Suprapubic skin (tissue), 4 donors: Measurements from ENCODE around the gene RPL28. TPM values are rescaled to one million over a fixed set of nuclear protein-coding genes. Genes with fewer than 3 reads are reported as not detected.

Source experiments
- DNase-seq, 2 donors: peaks; one replicate each; pipeline ENCODE4 v3.0.0-alpha.2; 2019; ENCODE audit warnings: low spot score in 2 of 2
- H3K27ac ChIP-seq: fragments of 200-600 bp; sonication (generic); one replicate; pipeline ENCODE4 v1.5.1; 2019
- H3K27me3 ChIP-seq: fragments of 200-600 bp; sonication (generic); one replicate; pipeline ENCODE4 v1.5.1; 2019
- H3K36me3 ChIP-seq: fragments of 200-600 bp; sonication (generic); one replicate; pipeline ENCODE4 v1.5.1; 2019
- H3K4me1 ChIP-seq: fragments of 200-600 bp; sonication (generic); one replicate; pipeline ENCODE4 v1.5.1; 2019
- H3K4me3 ChIP-seq: fragments of 200-600 bp; sonication (generic); one replicate; pipeline ENCODE4 v1.5.1; 2019; ENCODE audit warnings: mild to moderate bottlenecking
- H3K9me3 ChIP-seq: fragments of 200-600 bp; sonication (generic); one replicate; pipeline ENCODE4 v1.5.1; 2019
- EP300 ChIP-seq: sonication (generic); formaldehyde crosslinking; IDR thresholded peaks from one replicate; pipeline ENCODE4 v1.6.1; 2017; ENCODE audit warnings: antibody characterized with exemption
- POLR2A ChIP-seq, 2 donors: fragments of 450-650 bp; IDR thresholded peaks; one replicate each; pipeline ENCODE4 v1.6.1; 2017; ENCODE audit warnings: antibody characterized with exemption in 2 of 2, mild to moderate bottlenecking in 2 of 2, moderate library complexity in 2 of 2
- POLR2AphosphoS5 ChIP-seq, 3 donors: sonication (generic); formaldehyde crosslinking; IDR thresholded peaks; one replicate each; pipeline ENCODE4 v1.6.1; 2017; ENCODE audit warnings: antibody characterized with exemption in 3 of 3
- WGBS: methylation state at CpG from one replicate; pipeline ENCODE4 v1.1.5; 2018; 5-methylcytosine and 5-hydroxymethylcytosine counted together
- total RNA-seq, 4 donors: library from RNA; depleted of rRNA; stranded (reverse); fragments of >200 nt; gene quantifications; one replicate each; pipeline ENCODE4 v1.1.0, GENCODE V29; 2016
- TF ChIP-seq, protein P1 (sequence below), 2 donors: fragments of 200-600 bp in 1 of 2; fragments of 450-650 bp in 1 of 2; sonication (generic) in 1 of 2; IDR thresholded peaks; one replicate each; pipeline ENCODE4 v1.5.1; 2016 to 2019; ENCODE audit warnings: antibody characterized with exemption in 2 of 2, mild to moderate bottlenecking in 1 of 2, moderate library complexity in 1 of 2

The RPL28 gene
- total RNA-seq, 4 donors from 2014 or later, result 605 to 767 (median 714) TPM

DNA sequence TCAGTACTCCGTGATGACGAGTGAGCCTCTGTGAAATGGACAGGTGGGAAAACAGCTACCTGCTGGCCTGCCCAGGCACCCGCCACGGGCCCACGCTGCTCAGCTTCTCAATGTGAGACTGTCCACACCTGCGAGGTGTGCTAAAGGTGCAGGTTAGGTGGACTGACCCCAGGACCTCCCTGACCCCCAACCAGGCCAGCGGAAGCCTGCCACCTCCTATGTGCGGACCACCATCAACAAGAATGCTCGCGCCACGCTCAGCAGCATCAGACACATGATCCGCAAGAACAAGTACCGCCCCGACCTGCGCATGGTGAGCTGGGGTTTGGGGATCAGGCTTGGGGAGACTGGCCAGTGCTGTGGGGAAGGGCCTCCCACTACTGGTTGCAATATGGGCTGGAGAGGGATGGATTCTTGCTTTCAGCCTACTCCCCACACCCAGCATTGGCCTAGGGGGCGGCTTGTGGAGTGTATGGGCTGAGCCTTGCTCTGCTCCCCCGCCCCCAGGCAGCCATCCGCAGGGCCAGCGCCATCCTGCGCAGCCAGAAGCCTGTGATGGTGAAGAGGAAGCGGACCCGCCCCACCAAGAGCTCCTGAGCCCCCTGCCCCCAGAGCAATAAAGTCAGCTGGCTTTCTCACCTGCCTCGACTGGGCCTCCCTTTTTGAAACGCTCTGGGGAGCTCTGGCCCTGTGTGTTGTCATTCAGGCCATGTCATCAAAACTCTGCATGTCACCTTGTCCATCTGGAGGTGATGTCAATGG, 2.2 kb downstream of the RPL28 start:
- no peaks in the 10 kb centered on the region for H3K9me3 ChIP-seq
- H3K36me3 ChIP-seq, result peaks cover 44% of the 10 kb centered on the region
- 78% methylated on average over 7 of the region's 24 CpGs for WGBS
- no peak overlapping the region for H3K27ac ChIP-seq
- no peak for DNase-seq
- peaks cover 58% of the 10 kb centered on the region for H3K4me1 ChIP-seq
- TF ChIP-seq POLR2A (IDR thresholded peaks at IDR 0.05) (no peak), POLR2AphosphoS5 (IDR thresholded peaks at IDR 0.05) (no peak), EP300 (no peak)
- TF ChIP-seq, protein P1, sequence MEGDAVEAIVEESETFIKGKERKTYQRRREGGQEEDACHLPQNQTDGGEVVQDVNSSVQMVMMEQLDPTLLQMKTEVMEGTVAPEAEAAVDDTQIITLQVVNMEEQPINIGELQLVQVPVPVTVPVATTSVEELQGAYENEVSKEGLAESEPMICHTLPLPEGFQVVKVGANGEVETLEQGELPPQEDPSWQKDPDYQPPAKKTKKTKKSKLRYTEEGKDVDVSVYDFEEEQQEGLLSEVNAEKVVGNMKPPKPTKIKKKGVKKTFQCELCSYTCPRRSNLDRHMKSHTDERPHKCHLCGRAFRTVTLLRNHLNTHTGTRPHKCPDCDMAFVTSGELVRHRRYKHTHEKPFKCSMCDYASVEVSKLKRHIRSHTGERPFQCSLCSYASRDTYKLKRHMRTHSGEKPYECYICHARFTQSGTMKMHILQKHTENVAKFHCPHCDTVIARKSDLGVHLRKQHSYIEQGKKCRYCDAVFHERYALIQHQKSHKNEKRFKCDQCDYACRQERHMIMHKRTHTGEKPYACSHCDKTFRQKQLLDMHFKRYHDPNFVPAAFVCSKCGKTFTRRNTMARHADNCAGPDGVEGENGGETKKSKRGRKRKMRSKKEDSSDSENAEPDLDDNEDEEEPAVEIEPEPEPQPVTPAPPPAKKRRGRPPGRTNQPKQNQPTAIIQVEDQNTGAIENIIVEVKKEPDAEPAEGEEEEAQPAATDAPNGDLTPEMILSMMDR (IDR thresholded peaks at IDR 0.05), result no peak
- H3K27me3 ChIP-seq, result no peaks in the 10 kb centered on the region
- peak overlapping the region; percentile 87 for H3K4me3 ChIP-seq

DNA sequence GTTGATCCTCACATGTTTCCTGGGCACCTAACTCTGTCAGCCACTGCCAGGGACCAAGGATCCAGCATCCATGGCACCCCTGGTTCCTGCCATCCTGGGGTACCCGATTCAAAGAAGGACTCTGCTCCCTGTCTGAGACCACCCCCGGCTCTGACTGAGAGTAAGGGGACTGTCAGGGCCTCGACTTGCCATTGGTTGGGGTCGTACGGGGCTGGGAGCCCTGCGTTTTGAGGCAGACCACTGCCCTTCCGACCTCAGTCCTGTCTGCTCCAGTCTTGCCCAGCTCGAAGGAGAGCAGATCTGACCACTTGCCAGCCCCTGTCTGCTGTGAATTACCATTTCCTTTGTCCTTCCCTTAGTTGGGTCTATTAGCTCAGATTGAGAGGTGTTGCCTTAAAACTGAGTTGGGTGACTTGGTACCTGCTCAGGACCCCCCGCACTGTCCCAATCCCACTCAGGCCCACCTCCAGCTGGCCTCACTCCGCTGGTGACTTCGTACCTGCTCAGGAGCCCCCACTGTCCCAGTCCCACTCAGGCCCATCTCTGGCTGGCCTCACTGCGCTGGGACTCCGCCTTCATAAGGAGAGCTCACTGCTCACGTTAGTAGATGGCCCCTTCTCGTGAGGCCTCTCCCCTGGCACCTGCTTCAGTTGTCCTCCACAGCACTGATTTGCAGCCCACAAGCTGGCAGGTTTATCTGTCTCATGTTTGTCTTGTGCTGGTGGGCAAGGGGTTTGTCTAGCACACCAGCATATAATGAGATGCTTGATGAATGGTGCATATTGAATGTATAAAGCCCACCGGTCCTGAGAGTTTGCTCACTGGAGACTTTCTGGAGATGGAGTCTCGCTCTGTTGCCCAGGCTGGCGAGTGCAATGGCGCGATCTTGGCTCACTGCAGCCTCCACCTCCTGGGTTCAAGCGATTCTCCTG, 3.9 kb downstream of the RPL28 start:
- Histone ChIP-seq H3K4me3 (no peak overlapping the region), H3K27ac (no peak overlapping the region)
- WGBS, result 79% methylated on average over 18 of the region's 21 CpGs

DNA sequence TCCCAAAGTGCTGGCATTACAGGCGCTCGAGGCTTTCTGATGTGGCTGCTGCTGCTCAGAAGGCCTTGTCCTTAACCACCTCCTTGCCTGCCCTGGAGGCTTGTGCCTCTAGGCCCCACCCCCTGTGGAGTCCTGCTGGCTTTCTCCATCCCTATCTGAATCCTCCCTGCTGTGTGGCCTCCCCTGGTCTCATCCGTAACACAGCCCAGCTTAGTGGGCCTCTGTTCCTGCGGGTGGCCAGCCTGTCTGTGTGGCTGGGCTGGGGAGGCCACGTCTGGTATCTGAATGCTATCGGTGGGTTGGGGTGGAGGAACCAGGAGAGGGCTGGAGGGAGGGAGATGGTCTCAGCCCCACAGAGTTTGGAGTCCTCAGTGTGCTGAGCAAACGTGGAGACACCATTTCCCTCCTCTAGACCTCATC, 4.7 kb downstream of the RPL28 start:
- peaks cover 40% of the 10 kb centered on the region for H3K4me1 ChIP-seq
- H3K27ac ChIP-seq, result no peak overlapping the region
- no peaks in the 10 kb centered on the region for H3K27me3 ChIP-seq
- no peak overlapping the region for H3K4me3 ChIP-seq
- H3K9me3 ChIP-seq, result no peaks in the 10 kb centered on the region
- peaks cover 44% of the 10 kb centered on the region for H3K36me3 ChIP-seq
- TF ChIP-seq POLR2AphosphoS5 (IDR thresholded peaks at IDR 0.05) (no peak), EP300 (no peak), POLR2A (IDR thresholded peaks at IDR 0.05) (no peak)
- TF ChIP-seq, protein P1 (IDR thresholded peaks at IDR 0.05), result no peak
- no peak for DNase-seq
- WGBS, result 71% methylated on average over 7 of the region's 7 CpGs

More for the DNA sequence above, 3.9 kb downstream of the RPL28 start:
- Histone ChIP-seq H3K27me3 (no peaks in the 10 kb centered on the region), H3K36me3 (peaks cover 44% of the 10 kb centered on the region), H3K9me3 (no peaks in the 10 kb centered on the region), H3K4me1 (peaks cover 46% of the 10 kb centered on the region)
- no peak for DNase-seq
- TF ChIP-seq POLR2A (IDR thresholded peaks at IDR 0.05), result no peak
- TF ChIP-seq, protein P1 (IDR thresholded peaks at IDR 0.05), result no peak
- no peak for TF ChIP-seq POLR2AphosphoS5 (IDR thresholded peaks at IDR 0.05)
- TF ChIP-seq EP300, result no peak

DNA sequence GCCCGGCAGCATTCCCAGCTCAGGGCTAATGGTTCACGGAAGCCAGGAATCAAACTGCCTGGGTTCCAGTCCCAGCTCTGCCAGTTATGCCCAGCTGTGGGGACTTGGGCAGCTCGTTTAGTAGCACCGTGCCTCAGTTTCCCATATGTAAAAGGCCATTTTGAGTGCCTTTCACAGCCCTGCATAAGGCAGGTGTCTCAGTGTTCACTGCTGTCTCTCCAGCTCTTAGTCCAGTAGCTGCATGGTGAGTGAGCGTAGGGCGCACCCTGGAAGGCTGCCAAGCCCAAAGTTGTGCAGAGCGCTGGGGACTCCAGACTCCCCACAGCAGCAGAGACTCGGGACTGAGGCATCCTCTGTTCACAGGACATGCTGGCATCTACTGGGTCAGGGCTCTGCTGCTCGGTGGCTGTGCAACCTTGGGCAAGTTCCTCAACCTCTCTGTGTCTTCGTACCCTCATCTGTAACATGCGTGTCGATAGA, 5.5 kb downstream of the RPL28 start:
- DNase-seq, result no peak
- no peak overlapping the region for H3K27ac ChIP-seq
- WGBS, result 79% methylated on average over 9 of the region's 12 CpGs

More for the DNA sequence above, 5.5 kb downstream of the RPL28 start:
- Histone ChIP-seq H3K36me3 (peaks cover 44% of the 10 kb centered on the region), H3K4me1 (peaks cover 40% of the 10 kb centered on the region), H3K9me3 (no peaks in the 10 kb centered on the region), H3K4me3 (no peak overlapping the region), H3K27me3 (no peaks in the 10 kb centered on the region)
- TF ChIP-seq, protein P1 (IDR thresholded peaks at IDR 0.05), result no peak
- TF ChIP-seq POLR2A (IDR thresholded peaks at IDR 0.05) (no peak), POLR2AphosphoS5 (IDR thresholded peaks at IDR 0.05) (no peak), EP300 (no peak)
